Osteocyte (in vitro differentiated cells): Measurements from ENCODE around the gene LIF. TPM values are rescaled to one million over a fixed set of nuclear protein-coding genes. Genes with fewer than 3 reads are reported as not detected.
A peak's percentile ranks its signal among the peaks of the same experiment; 100 is the strongest.

Source experiments
- DNase-seq: peaks from one replicate; pipeline ENCODE4 v3.0.0; 2021; ENCODE audit warnings: mixed read lengths; ENCODE audit not compliant: unreplicated experiment; ENCODE audit errors: extremely low spot score
- H3K27ac Mint-ChIP-seq: one replicate; pipeline ENCODE4 v1.8.0; 2021; ENCODE audit warnings: mild to moderate bottlenecking, mixed read lengths; ENCODE audit not compliant: unreplicated experiment
- H3K27me3 Mint-ChIP-seq: one replicate; pipeline ENCODE4 v1.8.0; 2021; ENCODE audit warnings: mixed read lengths; ENCODE audit not compliant: unreplicated experiment
- H3K36me3 Mint-ChIP-seq: one replicate; pipeline ENCODE4 v1.8.0; 2021; ENCODE audit warnings: mixed read lengths; ENCODE audit not compliant: unreplicated experiment
- H3K4me1 Mint-ChIP-seq: one replicate; pipeline ENCODE4 v1.8.0; 2021; ENCODE audit warnings: mixed read lengths; ENCODE audit not compliant: unreplicated experiment
- H3K4me3 Mint-ChIP-seq: one replicate; pipeline ENCODE4 v1.8.0; 2021; ENCODE audit warnings: mild to moderate bottlenecking, moderate library complexity, mixed read lengths; ENCODE audit not compliant: unreplicated experiment
- H3K9me3 Mint-ChIP-seq: one replicate; pipeline ENCODE4 v1.8.0; 2021; ENCODE audit warnings: mixed read lengths; ENCODE audit not compliant: unreplicated experiment
- total RNA-seq: library from RNA; stranded (reverse); gene quantifications from 2 replicates; pipeline ENCODE4 v1.2.1, GENCODE V29; 2021
- TF ChIP-seq, protein P1 (sequence below): fragments of 200-600 bp; sonication (generic); IDR thresholded peaks from 2 replicates; pipeline ENCODE4 v1.5.0; 2021; ENCODE audit warnings: antibody characterized with exemption, mild to moderate bottlenecking, moderate library complexity

The LIF gene
- total RNA-seq, 1 donor from 2014 or later, result 15.5 TPM

DNA sequence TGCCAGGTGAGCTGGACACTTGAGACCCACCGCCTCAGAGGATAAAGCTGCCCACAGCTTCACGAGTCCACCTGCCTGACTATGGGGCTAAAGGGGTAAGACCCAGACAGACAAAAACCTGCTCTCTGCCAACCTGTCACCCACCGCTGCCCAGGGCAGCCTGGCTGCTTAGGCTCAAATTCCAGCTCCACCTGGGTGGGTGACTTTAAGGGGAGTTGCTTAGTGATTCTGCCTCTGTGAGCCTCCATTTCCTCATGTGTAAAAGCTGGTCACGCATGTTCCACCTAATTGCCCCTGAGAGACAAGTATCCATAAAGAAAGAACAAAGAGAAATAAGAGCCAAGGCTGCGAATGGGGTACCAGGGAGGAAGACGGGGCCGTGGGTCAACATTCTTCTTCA is 46.5 kb upstream of the LIF start:
- Mint-ChIP-seq H3K9me3 (no peaks in the 10 kb centered on the region), H3K27me3 (no peaks in the 10 kb centered on the region), H3K4me1 (peaks cover 28% of the 10 kb centered on the region), H3K27ac (no peak overlapping the region), H3K4me3 (no peak overlapping the region), H3K36me3 (peaks cover 16% of the 10 kb centered on the region)
- TF ChIP-seq, protein P1, sequence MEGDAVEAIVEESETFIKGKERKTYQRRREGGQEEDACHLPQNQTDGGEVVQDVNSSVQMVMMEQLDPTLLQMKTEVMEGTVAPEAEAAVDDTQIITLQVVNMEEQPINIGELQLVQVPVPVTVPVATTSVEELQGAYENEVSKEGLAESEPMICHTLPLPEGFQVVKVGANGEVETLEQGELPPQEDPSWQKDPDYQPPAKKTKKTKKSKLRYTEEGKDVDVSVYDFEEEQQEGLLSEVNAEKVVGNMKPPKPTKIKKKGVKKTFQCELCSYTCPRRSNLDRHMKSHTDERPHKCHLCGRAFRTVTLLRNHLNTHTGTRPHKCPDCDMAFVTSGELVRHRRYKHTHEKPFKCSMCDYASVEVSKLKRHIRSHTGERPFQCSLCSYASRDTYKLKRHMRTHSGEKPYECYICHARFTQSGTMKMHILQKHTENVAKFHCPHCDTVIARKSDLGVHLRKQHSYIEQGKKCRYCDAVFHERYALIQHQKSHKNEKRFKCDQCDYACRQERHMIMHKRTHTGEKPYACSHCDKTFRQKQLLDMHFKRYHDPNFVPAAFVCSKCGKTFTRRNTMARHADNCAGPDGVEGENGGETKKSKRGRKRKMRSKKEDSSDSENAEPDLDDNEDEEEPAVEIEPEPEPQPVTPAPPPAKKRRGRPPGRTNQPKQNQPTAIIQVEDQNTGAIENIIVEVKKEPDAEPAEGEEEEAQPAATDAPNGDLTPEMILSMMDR, result no peak
- DNase-seq, result no peak

DNA sequence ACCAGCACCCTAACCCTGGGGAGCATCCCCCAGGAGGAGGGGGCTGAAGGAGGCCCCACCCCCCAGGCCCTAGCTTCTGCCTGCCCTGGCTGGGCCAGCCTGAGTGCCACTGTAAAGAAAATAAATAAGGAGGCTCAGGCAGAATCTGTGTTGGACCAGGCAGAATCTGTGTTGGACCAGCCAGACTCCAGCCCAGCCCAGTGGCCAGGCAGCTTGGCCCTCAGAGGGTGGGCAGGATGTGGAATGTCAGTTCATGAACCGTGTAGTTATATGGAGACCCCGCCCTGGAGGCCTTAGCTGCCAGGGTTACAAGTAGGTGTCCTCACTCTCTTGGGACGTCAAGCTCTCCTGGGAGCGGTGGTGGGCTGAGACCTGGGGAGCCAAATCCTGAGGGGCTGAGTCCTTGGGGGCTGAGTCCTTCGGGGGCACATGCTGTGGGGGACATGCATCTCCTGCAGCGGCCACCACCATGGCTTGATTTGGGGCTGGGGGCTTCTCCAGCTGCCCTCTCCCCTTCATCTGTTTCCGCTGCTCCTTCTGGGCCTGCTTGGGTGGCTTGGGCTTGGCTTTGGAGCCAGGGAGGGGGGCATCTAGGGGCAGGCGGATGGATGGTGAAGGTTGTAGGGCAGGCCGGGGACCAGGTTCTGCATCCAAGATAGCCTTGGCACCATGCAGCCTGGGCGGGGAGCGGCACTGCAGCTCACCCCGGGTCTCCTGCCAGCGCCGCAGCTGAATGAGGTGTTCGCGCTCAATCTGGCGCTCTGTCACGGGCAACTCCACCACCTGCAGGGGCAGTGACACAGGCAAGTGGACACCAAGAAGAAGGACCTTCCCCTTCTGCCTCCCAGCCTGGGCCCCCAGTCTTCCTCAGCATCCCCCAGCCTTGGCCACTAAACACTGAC is 45.8 kb upstream of the LIF start:
- Mint-ChIP-seq H3K4me3 (no peak overlapping the region), H3K27me3 (no peaks in the 10 kb centered on the region), H3K27ac (no peak overlapping the region), H3K9me3 (no peaks in the 10 kb centered on the region), H3K4me1 (peaks cover 31% of the 10 kb centered on the region), H3K36me3 (peaks cover 13% of the 10 kb centered on the region)
- TF ChIP-seq, protein P1, result no peak
- no peak for DNase-seq

DNA sequence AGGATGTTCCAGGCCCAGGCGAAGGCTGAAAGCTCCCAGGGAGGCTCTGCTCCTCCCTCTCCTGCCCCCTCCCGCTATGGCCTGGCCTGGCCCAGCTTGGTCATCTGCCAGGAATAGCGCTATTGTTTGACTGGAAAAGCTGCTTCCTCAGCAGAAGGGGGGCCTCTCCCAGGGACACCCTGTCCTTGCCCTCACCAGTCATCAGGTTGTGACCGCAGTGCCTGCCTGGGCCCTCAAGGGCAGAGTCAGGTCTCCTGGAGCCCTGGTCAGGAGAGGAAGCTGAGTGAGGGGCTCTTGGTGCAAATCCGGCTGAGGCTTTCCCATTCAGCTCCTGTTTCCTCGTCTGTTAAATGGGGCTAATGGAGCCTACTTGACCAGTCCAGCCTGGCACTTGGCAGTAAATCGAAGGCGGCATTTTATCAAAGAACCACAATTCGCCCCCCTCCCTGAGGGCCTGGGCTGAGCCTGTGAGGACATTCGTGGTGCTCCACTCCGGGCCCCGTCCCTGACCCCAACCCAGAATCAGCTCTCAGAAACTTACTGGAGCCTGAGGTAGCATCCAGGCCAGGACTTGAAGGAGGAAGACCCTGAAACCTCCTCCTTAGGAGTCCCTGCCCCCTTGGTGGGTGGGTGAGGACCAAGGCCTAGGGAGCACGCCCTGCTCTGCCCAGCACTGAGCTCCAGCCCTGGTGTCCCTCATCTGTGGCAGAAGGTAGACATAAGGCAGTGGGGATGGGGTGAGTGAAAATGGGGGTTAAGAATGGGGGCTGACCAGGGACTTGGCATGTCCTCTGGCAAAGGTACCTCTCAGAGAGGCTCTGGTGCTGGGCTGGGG is 44.7 kb upstream of the LIF start:
- Mint-ChIP-seq H3K9me3 (no peaks in the 10 kb centered on the region), H3K27ac (peak overlapping the region; percentile 81), H3K4me1 (peaks cover 31% of the 10 kb centered on the region), H3K4me3 (no peak overlapping the region), H3K27me3 (no peaks in the 10 kb centered on the region), H3K36me3 (peaks cover 5% of the 10 kb centered on the region)
- TF ChIP-seq, protein P1, result no peak
- no peak for DNase-seq

DNA sequence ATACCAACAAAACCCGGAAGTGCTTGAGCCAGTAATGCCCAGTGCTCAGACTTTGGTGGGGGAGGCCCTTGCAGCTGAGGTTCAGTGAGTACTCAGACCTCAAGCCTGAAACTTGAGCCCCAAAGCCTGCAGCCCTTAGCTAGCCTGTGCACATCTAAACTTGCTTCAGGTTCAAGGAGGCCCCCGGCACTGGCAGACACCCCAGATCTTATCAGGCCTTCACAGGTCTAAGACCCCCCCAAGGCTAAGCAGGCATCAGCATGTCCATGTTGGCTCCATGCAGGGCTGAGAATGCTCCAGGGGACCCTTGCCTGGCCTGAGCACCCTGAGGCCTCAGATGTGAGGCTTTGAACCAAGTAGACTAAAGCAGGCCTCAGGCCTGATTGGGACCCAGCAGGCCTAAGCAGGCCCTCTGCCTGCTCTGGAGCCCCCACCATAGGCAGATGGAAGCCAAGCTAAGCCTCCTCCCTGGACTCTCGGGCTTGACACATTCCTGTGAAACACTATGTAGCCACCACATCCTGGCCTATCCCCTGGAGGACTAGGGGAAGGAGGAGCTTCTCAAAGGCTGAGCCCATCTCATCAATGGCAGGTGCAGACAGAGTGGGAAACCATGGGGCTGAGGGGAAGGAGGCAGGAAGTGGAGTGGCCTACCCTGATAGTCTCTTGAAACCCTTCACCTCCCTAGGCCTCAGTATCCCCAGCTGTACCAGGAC is 43.9 kb upstream of the LIF start:
- peaks cover 31% of the 10 kb centered on the region for H3K4me1 Mint-ChIP-seq
- H3K27ac Mint-ChIP-seq, result peak overlapping the region; percentile 81
- TF ChIP-seq, protein P1, result no peak
- no peak for DNase-seq
- H3K36me3 Mint-ChIP-seq, result peaks cover 5% of the 10 kb centered on the region
- peak overlapping the region; percentile 73 for H3K4me3 Mint-ChIP-seq
- no peaks in the 10 kb centered on the region for H3K9me3 Mint-ChIP-seq
- no peaks in the 10 kb centered on the region for H3K27me3 Mint-ChIP-seq
